WTC11 (cell line): ENCODE data around the gene OR2A7.
"Not testable (repeated sequence)": the region's sequence is repeated elsewhere in the genome, so short reads cannot be mapped to it uniquely, and the experiment has no call there.

ENCODE experiments used
- AFF4 ChIP-seq: sonication (generic); formaldehyde crosslinking; IDR thresholded peaks from 2 replicates; pipeline ENCODE4 v1.8.1; 2023; ENCODE audit warnings: mild to moderate bottlenecking, missing genetic modification reagents, borderline replicate concordance
- ATF2 ChIP-seq: sonication (generic); formaldehyde crosslinking; IDR thresholded peaks from 2 replicates; pipeline ENCODE4 v1.8.1; 2022; ENCODE audit warnings: low read depth, missing genetic modification reagents, borderline replicate concordance
- CBFB ChIP-seq: sonication (generic); formaldehyde crosslinking; IDR thresholded peaks from 2 replicates; pipeline ENCODE4 v1.8.1; 2022; ENCODE audit warnings: mild to moderate bottlenecking, low read depth, missing genetic modification reagents
- CREB1 ChIP-seq: sonication (generic); formaldehyde crosslinking; IDR thresholded peaks from 2 replicates; pipeline ENCODE4 v1.8.0; 2023; ENCODE audit warnings: mild to moderate bottlenecking, missing genetic modification reagents
- GABPB1 ChIP-seq: sonication (generic); formaldehyde crosslinking; IDR thresholded peaks from 2 replicates; pipeline ENCODE4 v1.8.1; 2023; ENCODE audit warnings: mild to moderate bottlenecking, missing genetic modification reagents
- NFYB ChIP-seq: sonication (generic); formaldehyde crosslinking; conservative IDR thresholded peaks from 2 replicates; pipeline ENCODE4 v1.8.0; 2022; ENCODE audit warnings: low read depth, missing genetic modification reagents
- SMAD3 ChIP-seq: sonication (generic); formaldehyde crosslinking; IDR thresholded peaks from 2 replicates; pipeline ENCODE4 v1.8.0; 2022; ENCODE audit warnings: missing genetic modification reagents, mild to moderate bottlenecking, borderline replicate concordance
- SP1 ChIP-seq: sonication (generic); formaldehyde crosslinking; conservative IDR thresholded peaks from 2 replicates; pipeline ENCODE4 v1.8.1; 2022; ENCODE audit warnings: missing genetic modification reagents
- ZBTB21 ChIP-seq: sonication (generic); formaldehyde crosslinking; IDR thresholded peaks from 2 replicates; pipeline ENCODE4 v1.8.1; 2023; ENCODE audit warnings: mild to moderate bottlenecking, missing genetic modification reagents, borderline replicate concordance
- ZNF138 ChIP-seq: sonication (generic); formaldehyde crosslinking; conservative IDR thresholded peaks from 2 replicates; pipeline ENCODE4 v1.8.1; 2022; ENCODE audit warnings: mild to moderate bottlenecking, moderate library complexity, missing genetic modification reagents
- ZNF263 ChIP-seq: sonication (generic); formaldehyde crosslinking; IDR thresholded peaks from 2 replicates; pipeline ENCODE4 v1.8.1; 2022; ENCODE audit warnings: low read depth, mild to moderate bottlenecking, moderate library complexity, missing genetic modification reagents
- TF ChIP-seq, protein P1 (sequence below): fragments of 200-600 bp; IDR thresholded peaks from 2 replicates; pipeline ENCODE4 v1.8.0; 2022; ENCODE audit warnings: antibody characterized with exemption
- TF ChIP-seq, protein P2 (sequence below): sonication (generic); formaldehyde crosslinking; IDR thresholded peaks from 2 replicates; pipeline ENCODE4 v1.8.1; 2022; ENCODE audit warnings: missing genetic modification reagents, borderline replicate concordance

DNA sequence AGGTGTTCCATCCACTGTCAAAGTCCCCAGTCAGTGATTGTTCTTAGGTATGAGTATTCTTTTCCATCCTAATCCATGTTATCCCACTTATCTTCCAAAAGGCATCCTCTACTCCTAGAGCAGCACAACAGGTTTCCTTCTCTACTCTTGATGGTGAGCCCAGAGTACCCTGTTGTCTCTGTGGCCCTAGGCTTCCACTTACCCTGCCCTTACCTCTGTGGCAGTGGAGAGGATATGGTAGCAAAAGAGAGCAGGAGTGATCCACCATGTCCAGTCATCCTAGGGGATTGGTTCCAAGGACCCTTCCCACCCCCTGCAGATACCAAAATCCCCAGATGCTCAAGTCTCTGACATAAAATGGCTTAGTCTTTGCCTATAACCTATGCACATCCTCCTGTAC, 47.4 kb downstream of the OR2A7 start:
- TF ChIP-seq NFYB (CRISPR knock-in tag); SMAD3 (CRISPR knock-in tag); CBFB (CRISPR knock-in tag); AFF4 (CRISPR knock-in tag); SP1 (CRISPR knock-in tag); ATF2 (CRISPR knock-in tag); ZNF138; GABPB1 (CRISPR knock-in tag); ZNF263 (CRISPR knock-in tag); ZBTB21 (CRISPR knock-in tag); CREB1 (CRISPR knock-in tag): not testable (repeated sequence)
- TF ChIP-seq, protein P1, sequence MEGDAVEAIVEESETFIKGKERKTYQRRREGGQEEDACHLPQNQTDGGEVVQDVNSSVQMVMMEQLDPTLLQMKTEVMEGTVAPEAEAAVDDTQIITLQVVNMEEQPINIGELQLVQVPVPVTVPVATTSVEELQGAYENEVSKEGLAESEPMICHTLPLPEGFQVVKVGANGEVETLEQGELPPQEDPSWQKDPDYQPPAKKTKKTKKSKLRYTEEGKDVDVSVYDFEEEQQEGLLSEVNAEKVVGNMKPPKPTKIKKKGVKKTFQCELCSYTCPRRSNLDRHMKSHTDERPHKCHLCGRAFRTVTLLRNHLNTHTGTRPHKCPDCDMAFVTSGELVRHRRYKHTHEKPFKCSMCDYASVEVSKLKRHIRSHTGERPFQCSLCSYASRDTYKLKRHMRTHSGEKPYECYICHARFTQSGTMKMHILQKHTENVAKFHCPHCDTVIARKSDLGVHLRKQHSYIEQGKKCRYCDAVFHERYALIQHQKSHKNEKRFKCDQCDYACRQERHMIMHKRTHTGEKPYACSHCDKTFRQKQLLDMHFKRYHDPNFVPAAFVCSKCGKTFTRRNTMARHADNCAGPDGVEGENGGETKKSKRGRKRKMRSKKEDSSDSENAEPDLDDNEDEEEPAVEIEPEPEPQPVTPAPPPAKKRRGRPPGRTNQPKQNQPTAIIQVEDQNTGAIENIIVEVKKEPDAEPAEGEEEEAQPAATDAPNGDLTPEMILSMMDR = not testable (repeated sequence)
- TF ChIP-seq, protein P2, sequence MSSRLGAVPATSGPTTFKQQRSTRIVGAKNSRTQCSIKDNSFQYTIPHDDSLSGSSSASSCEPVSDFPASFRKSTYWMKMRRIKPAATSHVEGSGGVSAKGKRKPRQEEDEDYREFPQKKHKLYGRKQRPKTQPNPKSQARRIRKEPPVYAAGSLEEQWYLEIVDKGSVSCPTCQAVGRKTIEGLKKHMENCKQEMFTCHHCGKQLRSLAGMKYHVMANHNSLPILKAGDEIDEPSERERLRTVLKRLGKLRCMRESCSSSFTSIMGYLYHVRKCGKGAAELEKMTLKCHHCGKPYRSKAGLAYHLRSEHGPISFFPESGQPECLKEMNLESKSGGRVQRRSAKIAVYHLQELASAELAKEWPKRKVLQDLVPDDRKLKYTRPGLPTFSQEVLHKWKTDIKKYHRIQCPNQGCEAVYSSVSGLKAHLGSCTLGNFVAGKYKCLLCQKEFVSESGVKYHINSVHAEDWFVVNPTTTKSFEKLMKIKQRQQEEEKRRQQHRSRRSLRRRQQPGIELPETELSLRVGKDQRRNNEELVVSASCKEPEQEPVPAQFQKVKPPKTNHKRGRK (CRISPR knock-in tag) = not testable (repeated sequence)
